HEK293 (cell line): ENCODE results near the gene CTXN2.

Experiments used
- FEZF1 ChIP-seq: fragments of 450-650 bp; formaldehyde crosslinking; IDR thresholded peaks from 2 replicates; pipeline ENCODE4 v1.5.1; 2016; ENCODE audit warnings: missing biosample characterization, missing genetic modification characterization
- YY1 ChIP-seq: fragments of 450-650 bp; formaldehyde crosslinking; IDR thresholded peaks from 2 replicates; pipeline ENCODE4 v1.5.1; 2018; ENCODE audit warnings: missing biosample characterization, missing genetic modification characterization
- ZFP41 ChIP-seq: fragments of 450-650 bp; formaldehyde crosslinking; IDR thresholded peaks from 2 replicates; pipeline ENCODE4 v1.5.1; 2016; ENCODE audit warnings: missing biosample characterization, missing genetic modification characterization, borderline replicate concordance
- ZNF311 ChIP-seq: fragments of 450-650 bp; formaldehyde crosslinking; IDR thresholded peaks from 2 replicates; pipeline ENCODE4 v1.5.1; 2017; ENCODE audit warnings: missing biosample characterization, missing genetic modification characterization, borderline replicate concordance
- ZNF426 ChIP-seq: fragments of 450-650 bp; formaldehyde crosslinking; IDR thresholded peaks from 2 replicates; pipeline ENCODE4 v1.5.1; 2017; ENCODE audit warnings: missing biosample characterization, missing genetic modification characterization, mild to moderate bottlenecking, inconsistent platforms, moderate library complexity
- ZNF76 ChIP-seq: fragments of 450-650 bp; formaldehyde crosslinking; IDR thresholded peaks from 2 replicates; pipeline ENCODE4; 2016; ENCODE audit warnings: low read depth, missing biosample characterization, missing genetic modification characterization, borderline replicate concordance
- ZNF785 ChIP-seq: fragments of 450-650 bp; formaldehyde crosslinking; IDR thresholded peaks from 2 replicates; pipeline ENCODE4 v1.5.1; 2016; ENCODE audit warnings: missing biosample characterization, missing genetic modification characterization
- TF ChIP-seq, protein P1 (sequence below): fragments of 450-650 bp; formaldehyde crosslinking; IDR thresholded peaks from 2 replicates; pipeline ENCODE4 v1.5.1; 2016; ENCODE audit warnings: missing biosample characterization, missing genetic modification characterization
- TF ChIP-seq, protein P2 (sequence below): fragments of 450-650 bp; formaldehyde crosslinking; IDR thresholded peaks from 2 replicates; pipeline ENCODE4 v1.5.1; 2016; ENCODE audit warnings: missing biosample characterization, missing genetic modification characterization
- TF ChIP-seq, protein P3 (sequence below): fragments of 450-650 bp; formaldehyde crosslinking; IDR thresholded peaks from 2 replicates; pipeline ENCODE4 v1.5.1; 2016; ENCODE audit warnings: missing biosample characterization, missing genetic modification characterization
- TF ChIP-seq, protein P4 (sequence below): sonication (generic); formaldehyde crosslinking; IDR thresholded peaks from 2 replicates; pipeline ENCODE4 v1.8.1; 2022; ENCODE audit warnings: mild to moderate bottlenecking, moderate library complexity, missing genetic modification reagents

DNA sequence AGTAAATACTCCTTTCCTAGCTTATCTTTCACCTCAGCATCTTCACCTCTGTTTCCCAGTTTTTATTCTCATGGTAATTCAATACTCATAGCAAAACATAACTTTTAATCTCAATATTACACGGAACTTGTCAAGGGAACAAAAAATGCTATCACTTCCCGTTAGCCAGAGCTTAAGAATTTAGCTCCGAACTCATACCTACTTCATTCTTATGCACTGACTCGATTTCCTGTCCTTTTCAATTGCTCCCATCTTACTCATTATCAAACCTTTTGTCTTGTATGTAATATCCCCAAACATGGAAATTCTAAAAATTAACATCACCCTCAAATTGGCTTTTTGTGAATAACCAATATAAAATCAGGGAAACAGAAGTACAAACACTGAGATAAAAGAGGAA, 41.6 kb upstream of the CTXN2 start:
- no peak for TF ChIP-seq ZNF785 (tag by site-specific recombination)
- TF ChIP-seq ZNF426 (tag by site-specific recombination): no peak
- TF ChIP-seq ZFP41 (tag by site-specific recombination): no peak
- TF ChIP-seq, protein P1, sequence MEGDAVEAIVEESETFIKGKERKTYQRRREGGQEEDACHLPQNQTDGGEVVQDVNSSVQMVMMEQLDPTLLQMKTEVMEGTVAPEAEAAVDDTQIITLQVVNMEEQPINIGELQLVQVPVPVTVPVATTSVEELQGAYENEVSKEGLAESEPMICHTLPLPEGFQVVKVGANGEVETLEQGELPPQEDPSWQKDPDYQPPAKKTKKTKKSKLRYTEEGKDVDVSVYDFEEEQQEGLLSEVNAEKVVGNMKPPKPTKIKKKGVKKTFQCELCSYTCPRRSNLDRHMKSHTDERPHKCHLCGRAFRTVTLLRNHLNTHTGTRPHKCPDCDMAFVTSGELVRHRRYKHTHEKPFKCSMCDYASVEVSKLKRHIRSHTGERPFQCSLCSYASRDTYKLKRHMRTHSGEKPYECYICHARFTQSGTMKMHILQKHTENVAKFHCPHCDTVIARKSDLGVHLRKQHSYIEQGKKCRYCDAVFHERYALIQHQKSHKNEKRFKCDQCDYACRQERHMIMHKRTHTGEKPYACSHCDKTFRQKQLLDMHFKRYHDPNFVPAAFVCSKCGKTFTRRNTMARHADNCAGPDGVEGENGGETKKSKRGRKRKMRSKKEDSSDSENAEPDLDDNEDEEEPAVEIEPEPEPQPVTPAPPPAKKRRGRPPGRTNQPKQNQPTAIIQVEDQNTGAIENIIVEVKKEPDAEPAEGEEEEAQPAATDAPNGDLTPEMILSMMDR (tag by site-specific recombination): no peak
- TF ChIP-seq, protein P2, sequence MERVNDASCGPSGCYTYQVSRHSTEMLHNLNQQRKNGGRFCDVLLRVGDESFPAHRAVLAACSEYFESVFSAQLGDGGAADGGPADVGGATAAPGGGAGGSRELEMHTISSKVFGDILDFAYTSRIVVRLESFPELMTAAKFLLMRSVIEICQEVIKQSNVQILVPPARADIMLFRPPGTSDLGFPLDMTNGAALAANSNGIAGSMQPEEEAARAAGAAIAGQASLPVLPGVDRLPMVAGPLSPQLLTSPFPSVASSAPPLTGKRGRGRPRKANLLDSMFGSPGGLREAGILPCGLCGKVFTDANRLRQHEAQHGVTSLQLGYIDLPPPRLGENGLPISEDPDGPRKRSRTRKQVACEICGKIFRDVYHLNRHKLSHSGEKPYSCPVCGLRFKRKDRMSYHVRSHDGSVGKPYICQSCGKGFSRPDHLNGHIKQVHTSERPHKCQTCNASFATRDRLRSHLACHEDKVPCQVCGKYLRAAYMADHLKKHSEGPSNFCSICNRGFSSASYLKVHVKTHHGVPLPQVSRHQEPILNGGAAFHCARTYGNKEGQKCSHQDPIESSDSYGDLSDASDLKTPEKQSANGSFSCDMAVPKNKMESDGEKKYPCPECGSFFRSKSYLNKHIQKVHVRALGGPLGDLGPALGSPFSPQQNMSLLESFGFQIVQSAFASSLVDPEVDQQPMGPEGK (tag by site-specific recombination): no peak
- TF ChIP-seq YY1 (tag by site-specific recombination): no peak
- no peak for TF ChIP-seq ZNF311 (tag by site-specific recombination)
- no peak for TF ChIP-seq ZNF76 (tag by site-specific recombination)
- TF ChIP-seq, protein P3, sequence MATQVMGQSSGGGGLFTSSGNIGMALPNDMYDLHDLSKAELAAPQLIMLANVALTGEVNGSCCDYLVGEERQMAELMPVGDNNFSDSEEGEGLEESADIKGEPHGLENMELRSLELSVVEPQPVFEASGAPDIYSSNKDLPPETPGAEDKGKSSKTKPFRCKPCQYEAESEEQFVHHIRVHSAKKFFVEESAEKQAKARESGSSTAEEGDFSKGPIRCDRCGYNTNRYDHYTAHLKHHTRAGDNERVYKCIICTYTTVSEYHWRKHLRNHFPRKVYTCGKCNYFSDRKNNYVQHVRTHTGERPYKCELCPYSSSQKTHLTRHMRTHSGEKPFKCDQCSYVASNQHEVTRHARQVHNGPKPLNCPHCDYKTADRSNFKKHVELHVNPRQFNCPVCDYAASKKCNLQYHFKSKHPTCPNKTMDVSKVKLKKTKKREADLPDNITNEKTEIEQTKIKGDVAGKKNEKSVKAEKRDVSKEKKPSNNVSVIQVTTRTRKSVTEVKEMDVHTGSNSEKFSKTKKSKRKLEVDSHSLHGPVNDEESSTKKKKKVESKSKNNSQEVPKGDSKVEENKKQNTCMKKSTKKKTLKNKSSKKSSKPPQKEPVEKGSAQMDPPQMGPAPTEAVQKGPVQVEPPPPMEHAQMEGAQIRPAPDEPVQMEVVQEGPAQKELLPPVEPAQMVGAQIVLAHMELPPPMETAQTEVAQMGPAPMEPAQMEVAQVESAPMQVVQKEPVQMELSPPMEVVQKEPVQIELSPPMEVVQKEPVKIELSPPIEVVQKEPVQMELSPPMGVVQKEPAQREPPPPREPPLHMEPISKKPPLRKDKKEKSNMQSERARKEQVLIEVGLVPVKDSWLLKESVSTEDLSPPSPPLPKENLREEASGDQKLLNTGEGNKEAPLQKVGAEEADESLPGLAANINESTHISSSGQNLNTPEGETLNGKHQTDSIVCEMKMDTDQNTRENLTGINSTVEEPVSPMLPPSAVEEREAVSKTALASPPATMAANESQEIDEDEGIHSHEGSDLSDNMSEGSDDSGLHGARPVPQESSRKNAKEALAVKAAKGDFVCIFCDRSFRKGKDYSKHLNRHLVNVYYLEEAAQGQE: no peak
- no peak for TF ChIP-seq FEZF1 (tag by site-specific recombination)
- TF ChIP-seq, protein P4, sequence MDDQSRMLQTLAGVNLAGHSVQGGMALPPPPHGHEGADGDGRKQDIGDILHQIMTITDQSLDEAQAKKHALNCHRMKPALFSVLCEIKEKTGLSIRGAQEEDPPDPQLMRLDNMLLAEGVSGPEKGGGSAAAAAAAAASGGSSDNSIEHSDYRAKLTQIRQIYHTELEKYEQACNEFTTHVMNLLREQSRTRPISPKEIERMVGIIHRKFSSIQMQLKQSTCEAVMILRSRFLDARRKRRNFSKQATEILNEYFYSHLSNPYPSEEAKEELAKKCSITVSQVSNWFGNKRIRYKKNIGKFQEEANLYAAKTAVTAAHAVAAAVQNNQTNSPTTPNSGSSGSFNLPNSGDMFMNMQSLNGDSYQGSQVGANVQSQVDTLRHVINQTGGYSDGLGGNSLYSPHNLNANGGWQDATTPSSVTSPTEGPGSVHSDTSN (CRISPR knock-in tag): no peak
